WTC11 (cell line): ENCODE measurements around the gene PTPRU. TPM values are rescaled to one million over a fixed set of nuclear protein-coding genes. Genes with fewer than 3 reads are reported as not detected.

Source experiments
- ATAC-seq: fragments of 200-7000 bp; cut with Tn5 transposase; 2 replicates; pipeline ENCODE4 v1.10.0; 2021; ENCODE audit warnings: mild to moderate bottlenecking, moderate library complexity
- CTCF ChIA-PET: fragments of 300-600 bp; sonication (Branson Sonifier 250); formaldehyde crosslinking; loops from one replicate; lab custom pipeline; 2021; ENCODE audit warnings: antibody characterized with exemption; lab: Charles Lee
- POLR2A ChIA-PET: fragments of 350-600 bp; sonication (Branson Sonifier 250); formaldehyde crosslinking; loops from one replicate; lab custom pipeline; 2021; ENCODE audit warnings: antibody characterized with exemption; lab: Charles Lee
- DNase-seq: peaks from one replicate; pipeline ENCODE4 v3.0.0; 2021; ENCODE audit warnings: low spot score
- H3K27ac Mint-ChIP-seq: 2 replicates; pipeline ENCODE4 v1.8.0; 2021; ENCODE audit warnings: mixed read lengths
- H3K27me3 Mint-ChIP-seq: 2 replicates; pipeline ENCODE4 v1.8.0; 2021; ENCODE audit warnings: low read depth, mild to moderate bottlenecking, moderate library complexity, mixed read lengths
- H3K36me3 Mint-ChIP-seq: 2 replicates; pipeline ENCODE4 v1.8.0; 2021; ENCODE audit warnings: mixed read lengths
- H3K4me1 Mint-ChIP-seq: 2 replicates; pipeline ENCODE4 v1.8.0; 2022; ENCODE audit warnings: mixed read lengths
- H3K4me3 Mint-ChIP-seq: 2 replicates; pipeline ENCODE4 v1.8.0; 2021; ENCODE audit warnings: mild to moderate bottlenecking, moderate library complexity, mixed read lengths
- H3K9me3 Mint-ChIP-seq: 2 replicates; pipeline ENCODE4 v1.8.0; 2021; ENCODE audit warnings: mixed read lengths
- AFF4 ChIP-seq: sonication (generic); formaldehyde crosslinking; IDR thresholded peaks from 2 replicates; pipeline ENCODE4 v1.8.1; 2023; ENCODE audit warnings: mild to moderate bottlenecking, missing genetic modification reagents, borderline replicate concordance
- ATF2 ChIP-seq: sonication (generic); formaldehyde crosslinking; IDR thresholded peaks from 2 replicates; pipeline ENCODE4 v1.8.1; 2022; ENCODE audit warnings: low read depth, missing genetic modification reagents, borderline replicate concordance
- CBFB ChIP-seq: sonication (generic); formaldehyde crosslinking; IDR thresholded peaks from 2 replicates; pipeline ENCODE4 v1.8.1; 2022; ENCODE audit warnings: mild to moderate bottlenecking, low read depth, missing genetic modification reagents
- ESRRA ChIP-seq: sonication (generic); formaldehyde crosslinking; IDR thresholded peaks from 2 replicates; pipeline ENCODE4 v1.8.1; 2022; ENCODE audit warnings: mild to moderate bottlenecking, missing genetic modification reagents, borderline replicate concordance
- IRF1 ChIP-seq: sonication (generic); formaldehyde crosslinking; IDR thresholded peaks from 2 replicates; pipeline ENCODE4 v1.8.0; 2023; ENCODE audit warnings: missing genetic modification reagents
- JAZF1 ChIP-seq: fragments of 250-450 bp; sonication (Bioruptor Pico); IDR thresholded peaks from 2 replicates; pipeline ENCODE4 v1.9.0; 2021; ENCODE audit warnings: moderate library complexity, mild to moderate bottlenecking, inconsistent platforms
- NFE2L1 ChIP-seq: sonication (generic); formaldehyde crosslinking; IDR thresholded peaks from 2 replicates; pipeline ENCODE4 v1.8.1; 2023; ENCODE audit warnings: missing genetic modification reagents
- NFYB ChIP-seq: sonication (generic); formaldehyde crosslinking; conservative IDR thresholded peaks from 2 replicates; pipeline ENCODE4 v1.8.0; 2022; ENCODE audit warnings: low read depth, missing genetic modification reagents
- NR1H2 ChIP-seq: sonication (generic); formaldehyde crosslinking; IDR thresholded peaks from 2 replicates; pipeline ENCODE4 v1.9.0; 2021; ENCODE audit warnings: mild to moderate bottlenecking, moderate library complexity, missing genetic modification reagents
- RELA ChIP-seq: sonication (generic); formaldehyde crosslinking; IDR thresholded peaks from 2 replicates; pipeline ENCODE4 v1.8.1; 2022; ENCODE audit warnings: missing genetic modification reagents, mild to moderate bottlenecking, borderline replicate concordance
- RORB ChIP-seq: fragments of 250-450 bp; sonication (Bioruptor Pico); IDR thresholded peaks from 2 replicates; pipeline ENCODE4 v1.9.0; 2021; ENCODE audit warnings: mild to moderate bottlenecking
- SOX15 ChIP-seq: fragments of 250-450 bp; sonication (Bioruptor Pico); IDR thresholded peaks from 2 replicates; pipeline ENCODE4 v1.9.0; 2021; ENCODE audit warnings: mild to moderate bottlenecking
- TCF7 ChIP-seq: sonication (generic); formaldehyde crosslinking; IDR thresholded peaks from 2 replicates; pipeline ENCODE4 v1.8.0; 2022; ENCODE audit warnings: mild to moderate bottlenecking, low read depth, missing genetic modification reagents, moderate library complexity
- USF2 ChIP-seq: sonication (generic); formaldehyde crosslinking; IDR thresholded peaks from 2 replicates; pipeline ENCODE4 v1.8.1; 2023; ENCODE audit warnings: mild to moderate bottlenecking, missing genetic modification reagents, moderate library complexity
- ZBTB21 ChIP-seq: sonication (generic); formaldehyde crosslinking; IDR thresholded peaks from 2 replicates; pipeline ENCODE4 v1.8.1; 2023; ENCODE audit warnings: mild to moderate bottlenecking, missing genetic modification reagents, borderline replicate concordance
- ZBTB43 ChIP-seq: sonication (generic); formaldehyde crosslinking; IDR thresholded peaks from 2 replicates; pipeline ENCODE4 v1.8.1; 2023; ENCODE audit warnings: mild to moderate bottlenecking, missing genetic modification reagents
- ZNF281 ChIP-seq: sonication (generic); formaldehyde crosslinking; IDR thresholded peaks from 2 replicates; pipeline ENCODE4 v1.8.0; 2023; ENCODE audit warnings: mild to moderate bottlenecking, missing genetic modification reagents
- ZNF532 ChIP-seq: fragments of 250-450 bp; sonication (Bioruptor Pico); IDR thresholded peaks from 2 replicates; pipeline ENCODE4 v1.9.0; 2021; ENCODE audit warnings: mild to moderate bottlenecking, borderline replicate concordance
- ZSCAN18 ChIP-seq: fragments of 250-450 bp; sonication (Bioruptor Pico); IDR thresholded peaks from 2 replicates; pipeline ENCODE4 v2.1.2; 2022; ENCODE audit warnings: mild to moderate bottlenecking, moderate library complexity
- total RNA-seq: library from RNA; stranded (reverse); gene quantifications from 3 replicates; pipeline ENCODE4 v1.2.3, GENCODE V29; 2021

Gene PTPRU
- total RNA-seq, 1 experiment from 2014 or later, result 75.4 TPM

GRCh38 chr1:29283804-29284195, 47.5 kb downstream of the PTPRU start:
- no peaks in the 10 kb centered on the region for H3K9me3 Mint-ChIP-seq
- CTCF ChIA-PET, result interaction anchor here (1.2 to 2.0 kb wide), 7 partner anchors 24 to 49 kb away, joined by 3 to 10 read pairs (median 6); partner anchors contain the start of gene PTPRU
- no peaks in the 10 kb centered on the region for H3K27me3 Mint-ChIP-seq
- peak overlapping the region; percentile 99 for H3K27ac Mint-ChIP-seq
- H3K4me1 Mint-ChIP-seq, result peaks cover 19% of the 10 kb centered on the region
- peak overlapping the region; percentile 80 for H3K4me3 Mint-ChIP-seq
- no peaks in the 10 kb centered on the region for H3K36me3 Mint-ChIP-seq
- POLR2A ChIA-PET, result interaction anchor here (1.1 to 1.6 kb wide), 2 partner anchors 24 to 41 kb away, joined by 4 to 5 read pairs; no protein-coding TSS in a partner anchor
- ATAC-seq (no peak), DNase-seq (peak; percentile 28)
- no peak for TF ChIP-seq ZNF532 (CRISPR knock-in tag)
- no peak for TF ChIP-seq NFYB (CRISPR knock-in tag)
- TF ChIP-seq ZNF281 (CRISPR knock-in tag), result no peak
- TF ChIP-seq JAZF1 (CRISPR knock-in tag), result no peak
- TF ChIP-seq RELA (CRISPR knock-in tag), result no peak
- no peak for TF ChIP-seq RORB (CRISPR knock-in tag)
- no peak for TF ChIP-seq IRF1 (CRISPR knock-in tag)
- no peak for TF ChIP-seq ZBTB43 (CRISPR knock-in tag)
- no peak for TF ChIP-seq ESRRA
- TF ChIP-seq TCF7 (CRISPR knock-in tag), result no peak
- no peak for TF ChIP-seq AFF4 (CRISPR knock-in tag)
- TF ChIP-seq ZSCAN18, result no peak
- TF ChIP-seq ATF2 (CRISPR knock-in tag), result no peak
- no peak for TF ChIP-seq ZBTB21 (CRISPR knock-in tag)
- no peak for TF ChIP-seq NFE2L1 (CRISPR knock-in tag)
- no peak for TF ChIP-seq CBFB (CRISPR knock-in tag)
- no peak for TF ChIP-seq SOX15
- TF ChIP-seq USF2 (CRISPR knock-in tag), result no peak
- TF ChIP-seq NR1H2 (CRISPR knock-in tag), result no peak
